NCI-H526 treated with DMSO at 0.1 percent for 48 hours (cell line): Measurements from ENCODE around the gene IQGAP2.

Experiments
- DNase-seq: peaks from one replicate; lab custom pipeline; 2025; lab: John Stamatoyannopoulos, UW

The IQGAP2 gene

DNA sequence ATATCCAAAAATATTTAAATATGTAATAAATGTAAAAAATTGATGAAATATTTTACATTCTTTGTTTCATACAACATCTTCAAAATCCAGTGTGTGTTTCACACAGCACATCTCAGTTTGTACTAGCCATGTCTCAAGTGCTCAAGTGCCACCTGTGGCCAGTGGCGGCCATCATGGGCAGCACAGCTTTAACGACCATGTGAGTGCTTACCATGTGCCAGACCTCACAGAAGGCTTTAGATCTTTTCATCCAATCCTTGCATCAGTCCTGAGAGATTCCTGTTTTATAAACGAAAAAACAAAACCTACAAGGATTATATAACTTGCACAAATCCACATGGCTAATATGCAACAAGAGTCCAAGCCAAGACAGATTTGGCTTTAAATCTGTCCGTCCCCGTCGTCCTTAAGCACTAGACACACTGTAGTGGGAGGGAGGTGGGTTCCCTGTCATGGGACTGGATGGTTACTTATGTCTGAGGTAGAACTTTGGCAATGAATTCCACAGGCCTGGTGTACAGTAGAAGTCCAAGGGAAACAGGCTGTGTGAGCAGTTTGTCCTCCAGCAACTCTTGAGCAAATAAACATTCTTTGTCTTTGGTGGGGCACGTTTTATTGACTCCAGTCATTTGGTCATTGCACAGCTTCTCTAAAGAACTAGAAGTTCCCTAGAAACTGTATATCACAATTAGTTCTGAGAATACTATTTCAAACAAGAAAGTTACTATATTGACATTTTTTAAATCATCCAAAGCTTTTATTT is 287.8 kb downstream of the IQGAP2 start:
- DNase-seq, result no peak

DNA sequence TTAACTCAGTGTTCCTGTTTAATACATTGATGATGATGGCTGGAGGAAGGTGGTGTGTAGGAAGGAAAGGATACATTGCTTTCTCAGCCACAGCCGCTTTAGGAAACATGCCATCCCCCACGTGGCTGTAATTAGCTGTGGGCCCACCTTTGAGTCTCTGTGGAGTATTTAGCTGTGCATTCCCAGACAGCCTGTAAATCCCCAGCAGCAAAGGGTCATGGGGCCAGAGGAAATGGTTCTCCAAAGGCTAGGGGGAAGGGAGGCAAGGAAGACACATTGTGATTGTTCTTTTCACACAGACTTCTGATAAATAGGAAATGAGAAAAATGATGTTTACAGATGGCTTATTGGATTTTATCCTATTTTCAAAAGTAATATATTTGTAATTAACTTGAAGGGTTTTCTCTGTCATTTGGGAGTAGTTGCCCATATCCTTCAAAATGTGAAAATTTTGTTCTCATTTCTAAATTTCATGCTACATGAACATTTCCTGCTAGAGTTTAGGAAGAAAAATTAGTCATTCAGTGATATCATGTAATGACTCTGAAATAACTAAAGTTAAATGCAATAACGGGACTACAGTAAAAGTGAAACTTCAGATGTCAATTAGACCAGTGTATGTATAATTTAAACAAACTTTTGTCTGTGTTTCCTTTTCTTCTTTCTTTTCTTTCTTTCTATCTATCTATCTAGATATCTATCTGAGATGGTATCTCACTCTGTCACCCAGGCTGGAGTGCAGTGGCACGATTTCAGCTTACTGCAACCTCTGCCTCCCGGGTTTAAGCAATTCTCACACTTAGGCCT is 288.6 kb downstream of the IQGAP2 start:
- no peak for DNase-seq

- no peak for DNase-seq
These were observed 289.1 kb downstream of the IQGAP2 start for GRCh38 chr5:76692274-76692540.

DNA sequence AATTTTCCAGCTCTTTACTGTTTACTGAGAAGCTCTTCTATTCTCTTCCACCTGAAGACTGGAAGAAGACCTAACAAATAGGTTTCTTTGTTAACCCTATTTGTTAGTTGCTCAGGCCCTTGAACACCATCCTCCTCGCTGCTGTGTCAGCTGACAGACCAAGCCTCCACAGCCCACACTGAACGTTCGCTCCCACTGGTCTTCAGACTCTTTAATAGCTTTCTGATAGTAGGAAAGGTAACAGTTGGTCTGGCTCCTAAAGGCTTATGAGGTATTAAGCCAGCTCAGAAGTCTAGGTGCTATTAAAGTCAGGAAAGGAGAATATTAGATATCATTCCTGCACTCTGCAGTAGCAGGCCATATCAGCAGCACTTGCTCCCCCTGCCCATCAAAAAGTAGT is 289.6 kb downstream of the IQGAP2 start:
- DNase-seq, result no peak

- DNase-seq, result no peak
These were observed 290.1 kb downstream of the IQGAP2 start for GRCh38 chr5:76693141-76693540.

DNA sequence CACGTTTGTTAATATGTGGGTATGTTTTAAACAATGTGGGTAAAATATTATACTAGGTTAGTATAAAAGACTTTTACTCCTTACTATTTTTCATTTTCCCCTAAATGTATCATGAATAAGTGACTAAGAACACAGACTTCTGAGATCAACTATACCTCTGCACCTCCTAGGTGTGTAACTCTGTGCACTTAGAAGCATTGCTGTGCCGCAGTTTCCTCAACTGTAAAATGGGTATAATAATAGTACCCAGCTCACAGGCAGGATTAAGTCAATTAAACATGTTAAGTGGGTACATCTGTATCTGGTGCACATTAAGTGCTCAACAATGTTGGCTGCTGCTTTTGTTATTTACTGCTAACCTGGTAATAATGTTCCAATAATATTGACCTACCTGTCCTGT is 291.2 kb downstream of the IQGAP2 start:
- no peak for DNase-seq

GRCh38 chr5:76695346-76695745 is 292.3 kb downstream of the IQGAP2 start:
- no peak for DNase-seq

DNA sequence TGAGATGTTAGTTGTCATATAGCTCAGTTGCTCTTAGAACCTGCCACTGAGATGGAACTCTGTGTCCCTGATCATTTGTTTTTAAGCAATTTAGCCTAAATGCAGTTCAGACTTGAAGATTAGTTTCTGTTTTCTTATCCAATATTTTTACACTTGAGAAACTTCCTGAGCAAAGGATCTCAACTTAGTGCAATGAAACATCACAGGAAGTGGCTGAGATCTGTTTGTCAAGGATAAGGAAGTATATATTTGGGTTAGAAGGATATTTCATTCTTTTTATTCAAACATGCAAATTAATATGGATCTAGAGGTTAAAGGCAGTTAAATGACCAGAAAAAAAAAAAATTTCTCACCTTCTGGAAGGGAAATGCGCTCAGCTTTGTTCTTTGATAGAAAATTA is 293.2 kb downstream of the IQGAP2 start:
- DNase-seq, result no peak

DNA sequence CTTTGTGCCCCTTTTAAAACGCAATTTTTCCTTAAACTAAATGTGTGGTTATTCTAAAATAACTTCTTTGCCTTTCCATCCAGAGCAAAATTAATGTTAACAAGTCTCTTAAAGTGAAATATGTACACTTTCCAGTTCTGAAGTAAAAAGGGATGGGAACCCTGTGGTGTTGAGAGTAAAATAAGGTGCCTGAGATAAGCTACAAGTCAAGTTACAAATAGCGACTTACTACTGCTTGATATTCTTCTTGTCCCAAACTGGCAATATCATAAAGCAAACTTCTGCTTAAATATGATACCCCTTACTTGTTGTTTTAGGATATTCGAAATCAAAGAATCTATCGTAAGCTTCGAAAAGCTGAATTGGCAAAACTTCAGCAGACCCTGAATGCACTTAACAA is 294.6 kb downstream of the IQGAP2 start:
- no peak for DNase-seq

DNA sequence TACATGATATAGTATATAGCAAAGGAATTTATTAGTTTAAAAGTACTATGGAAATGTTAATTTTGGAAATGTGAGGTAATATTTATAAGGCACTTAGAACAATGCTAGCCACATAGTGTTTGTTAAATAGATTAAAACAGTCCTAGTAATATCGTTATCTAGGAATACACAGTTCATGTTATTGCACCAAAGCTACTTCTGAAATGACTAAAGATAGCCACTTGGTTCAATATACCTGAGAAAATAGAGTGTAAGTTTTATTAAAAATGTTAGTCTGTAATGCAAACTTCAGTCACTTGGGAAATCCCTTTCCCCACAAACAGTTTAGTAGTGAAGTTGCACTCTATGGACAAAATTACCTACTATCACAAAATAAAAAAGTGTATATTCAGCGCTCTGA is 297.5 kb downstream of the IQGAP2 start:
- no peak for DNase-seq

DNA sequence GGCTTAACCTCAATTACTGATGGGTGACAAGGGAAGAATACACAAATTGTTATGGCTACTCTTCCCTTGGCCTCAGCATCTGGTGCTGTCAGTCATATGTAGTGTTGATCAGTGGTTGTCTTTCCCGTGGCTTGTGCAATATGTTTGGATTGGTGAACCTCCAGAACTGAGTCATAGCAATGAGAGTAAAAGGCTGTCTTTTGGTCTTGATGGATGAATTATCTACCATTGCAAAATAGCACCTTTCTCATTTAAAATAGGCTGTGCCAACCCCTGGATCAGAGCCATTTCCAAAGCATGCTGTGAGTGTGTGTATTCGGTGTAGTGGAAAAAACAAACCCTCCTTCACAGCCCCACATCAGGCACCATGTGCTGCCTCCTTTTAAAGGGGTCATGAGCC is 298.2 kb downstream of the IQGAP2 start:
- DNase-seq, result no peak

- no peak for DNase-seq
These were observed 300.6 kb downstream of the IQGAP2 start for GRCh38 chr5:76703707-76704106.

GRCh38 chr5:76704131-76704663 is 301.1 kb downstream of the IQGAP2 start:
- no peak for DNase-seq

GRCh38 chr5:76705574-76705973 is 302.5 kb downstream of the IQGAP2 start:
- no peak for DNase-seq

DNA sequence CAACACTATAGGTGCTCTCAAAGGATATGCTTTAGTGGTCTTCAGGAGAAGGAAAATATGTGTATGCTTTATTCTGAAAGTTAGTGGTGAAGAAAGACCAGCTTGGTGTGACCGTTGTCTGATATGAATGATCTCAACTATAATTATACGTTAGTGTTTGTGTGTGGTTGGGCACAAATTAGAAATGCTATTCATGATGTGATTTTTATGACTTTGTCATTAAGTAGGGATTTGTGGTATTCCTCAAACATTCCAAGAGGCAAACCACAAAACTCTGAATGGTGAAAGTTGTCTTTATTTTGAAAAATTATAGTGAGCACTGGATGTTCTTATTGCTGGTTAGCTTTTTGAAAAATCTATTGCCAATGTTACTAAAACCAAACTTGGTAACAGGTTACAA is 306.7 kb downstream of the IQGAP2 start:
- DNase-seq, result no peak

- no peak for DNase-seq
These were observed 307.9 kb downstream of the IQGAP2 start for GRCh38 chr5:76710991-76711390.

DNA sequence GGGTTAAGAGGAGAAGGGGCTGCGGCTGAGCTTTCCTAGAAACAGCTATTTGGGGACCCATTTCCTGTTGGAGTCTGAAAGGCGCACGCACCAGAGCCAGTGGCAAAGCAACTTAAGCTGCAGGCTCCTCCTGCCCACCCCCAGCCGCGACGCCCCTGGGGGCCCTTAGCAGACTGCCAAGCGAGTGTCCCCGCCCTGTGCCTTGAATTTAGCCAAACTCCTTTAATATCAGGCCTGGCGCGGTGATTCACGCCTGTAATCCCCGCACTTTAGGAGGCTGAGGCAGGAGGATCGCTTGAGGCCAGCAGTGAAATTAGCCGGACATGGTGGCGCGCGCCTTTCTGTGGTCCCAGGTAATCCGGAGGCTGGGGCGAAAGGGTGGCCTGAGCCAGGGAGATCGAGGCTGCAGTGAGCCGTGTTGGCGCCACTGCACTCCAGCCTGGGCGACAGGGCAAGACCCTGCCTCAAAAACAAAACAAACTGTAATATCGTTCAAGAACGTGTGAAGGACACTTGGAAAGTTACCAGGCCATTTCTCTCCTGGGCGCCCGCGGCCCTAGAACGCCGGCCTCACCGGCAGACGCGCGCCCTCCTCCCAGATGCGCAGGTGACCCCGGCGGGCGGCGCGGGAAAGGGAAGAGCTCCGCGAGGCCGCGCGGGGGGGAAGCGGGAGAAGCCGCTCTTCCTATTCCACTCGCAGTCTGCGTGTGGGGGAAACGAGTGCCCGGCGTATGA is 311.8 kb downstream of the IQGAP2 start:
- DNase-seq, result no peak

GRCh38 chr5:76715486-76715735 is 312.3 kb downstream of the IQGAP2 start:
- no peak for DNase-seq

DNA sequence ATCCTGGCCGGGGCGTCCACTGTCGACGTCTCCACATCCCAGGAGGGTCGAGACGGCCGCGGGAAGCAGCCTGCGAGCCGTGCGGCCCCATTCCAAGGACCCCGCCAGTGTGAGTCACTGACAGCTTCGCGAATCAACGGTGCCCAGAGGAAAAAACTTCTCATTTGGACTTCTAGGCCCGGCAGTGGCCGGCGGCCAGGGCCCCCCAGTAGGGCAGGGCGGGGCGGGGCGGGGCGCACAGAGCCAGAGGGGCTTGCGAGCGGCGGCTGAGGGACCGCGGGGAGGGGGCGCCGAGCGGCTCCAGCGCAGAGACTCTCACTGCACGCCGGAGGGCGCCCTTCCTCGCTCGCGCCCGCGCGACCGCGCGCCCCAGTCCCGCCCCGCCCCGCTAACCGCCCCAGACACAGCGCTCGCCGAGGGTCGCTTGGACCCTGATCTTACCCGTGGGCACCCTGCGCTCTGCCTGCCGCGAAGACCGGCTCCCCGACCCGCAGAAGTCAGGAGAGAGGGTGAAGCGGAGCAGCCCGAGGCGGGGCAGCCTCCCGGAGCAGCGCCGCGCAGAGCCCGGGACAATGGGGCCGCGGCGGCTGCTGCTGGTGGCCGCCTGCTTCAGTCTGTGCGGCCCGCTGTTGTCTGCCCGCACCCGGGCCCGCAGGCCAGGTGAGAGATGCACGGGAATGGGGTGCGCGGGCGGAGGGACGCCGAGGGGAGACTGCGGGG is 312.8 kb downstream of the IQGAP2 start, which contains the start of gene F2R:
Gene F2R (plus strand): TSS at position 391 of the 720 bp plus-strand sequence. CDS start 182 bp downstream, at position 573.
- peak; percentile 14 for DNase-seq

DNA sequence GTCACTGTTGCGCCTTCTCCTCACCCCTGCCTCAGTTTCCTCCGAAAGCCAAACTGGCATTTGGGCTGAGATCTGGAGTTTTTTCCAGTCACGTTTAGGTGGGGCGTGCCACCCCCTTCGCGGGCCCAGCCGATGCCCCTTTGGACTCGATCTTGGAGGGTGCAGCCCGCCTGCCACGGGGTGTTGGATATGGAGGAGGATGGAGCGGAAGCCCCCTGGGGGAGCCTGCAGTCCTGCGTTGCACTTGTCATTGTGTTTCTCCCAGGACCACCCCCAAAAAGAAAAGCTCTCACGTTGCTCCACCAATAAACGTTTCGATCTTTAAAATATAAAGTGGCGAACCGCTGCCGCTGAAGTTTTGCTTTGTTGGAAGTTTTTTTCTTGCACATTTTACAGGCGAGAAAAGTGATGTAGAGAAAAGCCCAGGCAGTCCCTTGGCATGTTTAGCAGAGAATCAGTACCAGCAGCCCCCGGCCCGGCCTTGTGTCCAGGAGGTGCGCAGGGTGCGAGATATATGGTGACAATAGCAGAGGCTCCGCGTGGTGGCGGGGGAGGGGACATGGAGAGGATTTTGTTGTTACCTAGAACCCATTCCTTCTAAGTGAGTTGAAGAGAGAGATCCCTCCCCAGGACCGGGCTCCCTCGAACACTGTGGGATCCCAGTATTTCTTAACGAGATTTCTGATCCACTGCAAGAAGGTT is 313.5 kb downstream of the IQGAP2 start:
- no peak for DNase-seq

GRCh38 chr5:76717222-76718083 is 314.4 kb downstream of the IQGAP2 start:
- no peak for DNase-seq
